ENCODE results near the gene MBD5.

The MBD5 gene

DNA sequence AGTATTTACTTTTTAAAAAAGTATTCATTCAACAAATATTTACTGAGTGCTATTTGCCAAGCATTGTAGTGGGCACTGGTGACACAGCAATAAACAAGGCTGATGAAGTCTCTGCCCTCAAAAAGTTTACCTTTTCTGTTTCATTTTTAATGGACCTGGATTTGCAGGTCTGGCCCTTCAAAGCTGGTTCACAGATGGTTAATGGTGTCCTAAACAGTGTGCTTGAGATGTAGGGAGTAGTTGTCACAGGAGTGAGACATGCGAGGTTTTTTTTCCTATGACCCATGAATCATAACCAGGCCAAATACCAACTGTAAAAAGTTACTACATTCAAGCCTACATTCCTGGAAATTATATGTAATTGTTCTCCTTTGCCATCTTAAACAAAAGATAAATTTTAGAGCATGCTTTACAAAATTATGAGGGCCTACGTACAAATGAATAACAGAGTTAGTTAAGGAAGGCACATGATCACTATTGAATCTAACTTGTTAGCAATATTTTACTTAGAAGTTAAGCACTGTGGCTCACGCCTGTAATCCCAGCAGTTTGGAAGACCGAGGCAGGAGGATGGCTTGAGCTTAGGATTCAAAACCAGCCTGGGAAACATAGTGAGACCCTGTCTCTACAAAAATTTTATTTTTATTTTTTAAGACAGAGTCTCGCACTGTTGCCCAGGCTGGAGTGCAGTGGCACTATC, 223.9 kb downstream of the MBD5 start:
- peak overlapping the region; percentile 29 for H3K27ac ChIP-seq
- TF ChIP-seq, protein P1, sequence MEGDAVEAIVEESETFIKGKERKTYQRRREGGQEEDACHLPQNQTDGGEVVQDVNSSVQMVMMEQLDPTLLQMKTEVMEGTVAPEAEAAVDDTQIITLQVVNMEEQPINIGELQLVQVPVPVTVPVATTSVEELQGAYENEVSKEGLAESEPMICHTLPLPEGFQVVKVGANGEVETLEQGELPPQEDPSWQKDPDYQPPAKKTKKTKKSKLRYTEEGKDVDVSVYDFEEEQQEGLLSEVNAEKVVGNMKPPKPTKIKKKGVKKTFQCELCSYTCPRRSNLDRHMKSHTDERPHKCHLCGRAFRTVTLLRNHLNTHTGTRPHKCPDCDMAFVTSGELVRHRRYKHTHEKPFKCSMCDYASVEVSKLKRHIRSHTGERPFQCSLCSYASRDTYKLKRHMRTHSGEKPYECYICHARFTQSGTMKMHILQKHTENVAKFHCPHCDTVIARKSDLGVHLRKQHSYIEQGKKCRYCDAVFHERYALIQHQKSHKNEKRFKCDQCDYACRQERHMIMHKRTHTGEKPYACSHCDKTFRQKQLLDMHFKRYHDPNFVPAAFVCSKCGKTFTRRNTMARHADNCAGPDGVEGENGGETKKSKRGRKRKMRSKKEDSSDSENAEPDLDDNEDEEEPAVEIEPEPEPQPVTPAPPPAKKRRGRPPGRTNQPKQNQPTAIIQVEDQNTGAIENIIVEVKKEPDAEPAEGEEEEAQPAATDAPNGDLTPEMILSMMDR (conservative IDR thresholded peaks at IDR 0.05): no peak
- TF ChIP-seq ZFX (IDR thresholded peaks at IDR 0.05): no peak

DNA sequence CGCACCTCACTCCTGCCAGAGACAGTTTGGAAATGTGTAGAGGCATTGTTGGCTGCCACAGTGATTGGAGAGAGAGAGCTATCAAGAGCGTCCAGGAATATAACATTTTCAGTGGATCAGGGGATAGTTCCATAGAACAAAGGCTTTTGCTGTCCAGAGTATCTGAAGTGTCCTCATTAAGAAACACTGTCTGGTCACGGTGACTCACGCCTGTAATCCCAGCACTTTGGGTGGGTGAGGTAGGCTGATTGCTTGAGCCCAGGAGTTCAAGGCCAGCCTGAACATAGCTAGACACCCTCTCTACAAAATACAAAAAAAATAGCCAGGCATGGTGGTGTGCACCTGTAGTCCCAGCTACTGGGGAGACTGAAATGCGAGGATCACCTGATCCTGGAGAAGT, 231.1 kb downstream of the MBD5 start:
- no peak overlapping the region for H3K27ac ChIP-seq
- TF ChIP-seq ZFX (IDR thresholded peaks at IDR 0.05): no peak
- TF ChIP-seq, protein P1 (conservative IDR thresholded peaks at IDR 0.05): no peak

DNA sequence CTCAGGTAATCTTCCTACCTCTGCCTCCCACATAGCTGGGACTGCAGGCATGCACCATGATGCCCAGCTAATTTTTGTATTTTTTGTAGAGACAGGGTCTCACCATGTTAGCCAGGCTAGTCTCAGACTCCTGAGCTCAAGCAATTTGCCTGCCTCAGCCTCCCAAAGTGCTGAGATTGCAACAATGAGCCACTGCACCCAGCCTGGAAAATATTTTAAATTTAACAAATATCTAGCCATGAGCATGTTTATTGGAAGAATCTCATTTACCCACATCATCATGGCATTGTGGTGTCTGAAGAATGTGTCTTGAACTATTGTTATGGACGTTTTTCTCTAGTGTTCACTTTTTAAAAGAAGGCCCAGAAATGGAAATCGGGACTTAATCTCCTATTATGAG, 231.8 kb downstream of the MBD5 start:
- TF ChIP-seq, protein P1 (conservative IDR thresholded peaks at IDR 0.05): no peak
- no peak for TF ChIP-seq ZFX (IDR thresholded peaks at IDR 0.05)
- H3K27ac ChIP-seq: no peak overlapping the region

DNA sequence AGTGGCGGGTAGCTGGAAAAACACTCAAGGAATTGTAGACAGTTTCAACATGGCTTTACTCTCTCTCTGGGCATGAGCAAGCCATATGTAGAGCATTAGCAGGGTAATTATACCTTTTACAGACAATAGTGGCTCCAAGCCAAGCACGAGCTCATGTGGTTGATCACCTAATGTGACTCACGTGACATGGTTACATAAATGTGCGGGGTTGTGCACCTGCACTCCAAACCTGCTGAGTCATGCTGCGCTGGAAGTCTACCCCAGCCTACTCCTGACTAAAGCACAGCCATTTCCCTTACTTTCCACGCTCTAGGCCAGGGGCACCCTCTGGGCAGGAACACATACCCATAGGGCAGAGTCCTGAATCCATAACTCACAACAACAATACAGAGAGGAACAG, 232.8 kb downstream of the MBD5 start:
- TF ChIP-seq ZFX (IDR thresholded peaks at IDR 0.05): no peak
- TF ChIP-seq, protein P1 (conservative IDR thresholded peaks at IDR 0.05): no peak
- no peak overlapping the region for H3K27ac ChIP-seq

DNA sequence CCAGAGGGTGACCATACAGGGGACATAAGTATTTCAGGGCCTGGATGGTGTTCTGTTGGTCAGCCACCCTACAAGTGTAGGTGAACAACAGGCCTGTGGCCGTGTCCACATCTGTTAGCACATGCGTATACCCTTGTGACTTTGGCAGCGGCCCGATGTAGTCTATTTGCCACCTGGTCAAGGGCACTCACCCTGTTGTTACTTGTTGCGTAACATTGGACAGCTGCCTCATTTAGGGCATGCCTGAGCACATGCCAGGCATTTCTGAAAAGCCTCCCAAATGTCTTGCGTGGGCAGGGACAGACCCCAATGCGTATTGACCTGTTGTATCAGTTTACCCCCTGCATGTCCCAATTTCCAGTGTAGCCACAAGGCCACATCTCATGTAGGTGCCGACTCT, 235.0 kb downstream of the MBD5 start:
- no peak overlapping the region for H3K27ac ChIP-seq
- TF ChIP-seq, protein P1 (conservative IDR thresholded peaks at IDR 0.05): no peak

DNA sequence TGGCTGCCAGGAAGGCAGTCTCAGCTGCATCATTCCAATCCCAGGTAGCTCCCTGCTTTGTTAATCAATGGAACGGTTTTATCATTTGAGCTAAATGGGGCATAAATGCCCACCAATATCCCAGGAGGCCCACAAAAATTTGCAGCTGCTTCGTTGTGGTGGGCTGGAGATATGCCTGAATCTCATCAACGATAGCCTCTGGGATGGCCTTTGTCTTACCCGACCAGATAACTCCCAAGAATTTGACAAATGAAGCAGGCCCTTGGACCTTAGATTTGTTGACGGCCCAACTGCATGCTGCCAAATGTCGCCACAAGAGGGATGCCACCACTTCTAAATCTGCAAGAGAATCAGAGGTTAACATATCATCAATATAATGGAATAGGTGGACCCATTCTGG, 236.4 kb downstream of the MBD5 start:
- no peak overlapping the region for H3K27ac ChIP-seq
- TF ChIP-seq, protein P1 (conservative IDR thresholded peaks at IDR 0.05): no peak
- no peak for TF ChIP-seq ZFX (IDR thresholded peaks at IDR 0.05)

DNA sequence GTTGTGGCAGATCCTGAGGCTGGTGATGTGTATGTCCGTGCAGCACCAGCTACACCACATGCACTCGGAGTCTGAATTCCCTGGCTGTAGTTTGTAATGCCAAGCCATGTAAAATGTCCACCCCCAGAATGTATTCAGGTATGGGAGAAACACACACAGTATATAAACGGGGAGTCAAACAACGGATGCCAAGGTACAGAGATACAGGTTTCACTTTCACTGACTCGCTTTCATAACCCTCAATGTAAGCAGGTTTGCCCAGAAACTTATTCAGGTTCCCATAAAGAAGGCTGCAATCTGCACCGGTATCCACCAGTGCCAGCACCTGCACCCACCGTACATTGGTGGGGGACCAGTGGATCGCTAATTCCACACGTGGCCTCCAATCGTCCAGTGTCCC, 237.2 kb downstream of the MBD5 start:
- H3K27ac ChIP-seq: no peak overlapping the region
- TF ChIP-seq, protein P1 (conservative IDR thresholded peaks at IDR 0.05): no peak
- no peak for TF ChIP-seq ZFX (IDR thresholded peaks at IDR 0.05)
